NCI-H524 (cell line): Measurements from ENCODE around the gene CCR7.

Experiments used
- DNase-seq, 2 experiments: peaks; one replicate each; lab custom pipeline; 2025; lab: John Stamatoyannopoulos, UW

CCR7 gene

GRCh38 chr17:40516581-40517285, 48.5 kb downstream of the CCR7 start:
- no peak for DNase-seq

GRCh38 chr17:40515491-40516041, 49.7 kb downstream of the CCR7 start:
- DNase-seq = no peak

- no peak for DNase-seq
Observed at GRCh38 chr17:40515011-40515410, 50.3 kb downstream of the CCR7 start.

GRCh38 chr17:40514013-40514875, 51.0 kb downstream of the CCR7 start:
- no peak for DNase-seq

DNA sequence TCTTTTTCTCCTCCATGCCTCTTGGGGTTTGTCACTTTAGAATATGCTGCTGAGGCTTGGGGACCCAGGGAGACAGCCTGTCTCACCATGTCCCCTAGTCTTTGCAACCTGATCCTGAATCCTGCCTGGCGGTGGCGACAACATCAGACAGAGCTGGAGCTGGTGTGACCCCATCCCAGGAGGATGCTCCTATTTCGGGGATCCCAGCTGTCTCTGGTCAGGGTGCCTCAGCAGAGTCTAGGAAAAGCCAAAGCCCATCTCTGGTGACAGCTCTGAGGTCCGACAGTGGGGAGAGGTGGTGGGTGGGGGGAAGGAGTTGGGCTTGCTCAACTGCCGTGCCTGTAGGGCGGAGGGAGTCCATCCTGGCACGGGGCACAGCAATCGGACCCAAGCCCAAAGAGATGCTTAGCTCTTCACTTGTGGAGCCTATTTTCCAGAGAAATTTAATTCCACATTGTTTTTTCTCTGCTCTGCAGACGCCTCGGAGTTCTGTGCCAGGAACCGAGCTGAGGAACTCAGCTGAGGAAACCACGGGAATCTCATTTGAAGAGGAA, 53.5 kb downstream of the CCR7 start:
- DNase-seq = no peak

GRCh38 chr17:40511136-40511535, 54.1 kb downstream of the CCR7 start:
- no peak for DNase-seq

DNA sequence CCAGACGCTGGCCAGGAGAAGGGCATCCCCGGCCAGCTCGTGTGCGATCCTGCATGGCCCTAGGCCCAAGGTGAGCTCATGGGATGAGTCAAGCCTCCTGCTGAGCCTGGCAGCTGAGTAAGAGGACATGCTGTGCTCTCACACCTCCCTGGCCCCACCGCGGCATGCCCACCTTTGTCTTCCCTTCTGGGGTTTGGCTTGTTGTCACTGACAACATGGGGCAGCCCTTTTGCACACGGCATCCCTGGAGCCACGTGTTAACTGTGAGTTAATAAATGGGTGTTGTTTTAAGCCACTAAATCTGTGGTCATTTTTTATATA, 55.0 kb downstream of the CCR7 start:
- no peak for DNase-seq

GRCh38 chr17:40509626-40510327, 55.5 kb downstream of the CCR7 start:
- DNase-seq = no peak

GRCh38 chr17:40506786-40507185, 58.5 kb downstream of the CCR7 start:
- no peak for DNase-seq
